Measurements from ENCODE around the gene UBE2L3.

UBE2L3 gene

DNA sequence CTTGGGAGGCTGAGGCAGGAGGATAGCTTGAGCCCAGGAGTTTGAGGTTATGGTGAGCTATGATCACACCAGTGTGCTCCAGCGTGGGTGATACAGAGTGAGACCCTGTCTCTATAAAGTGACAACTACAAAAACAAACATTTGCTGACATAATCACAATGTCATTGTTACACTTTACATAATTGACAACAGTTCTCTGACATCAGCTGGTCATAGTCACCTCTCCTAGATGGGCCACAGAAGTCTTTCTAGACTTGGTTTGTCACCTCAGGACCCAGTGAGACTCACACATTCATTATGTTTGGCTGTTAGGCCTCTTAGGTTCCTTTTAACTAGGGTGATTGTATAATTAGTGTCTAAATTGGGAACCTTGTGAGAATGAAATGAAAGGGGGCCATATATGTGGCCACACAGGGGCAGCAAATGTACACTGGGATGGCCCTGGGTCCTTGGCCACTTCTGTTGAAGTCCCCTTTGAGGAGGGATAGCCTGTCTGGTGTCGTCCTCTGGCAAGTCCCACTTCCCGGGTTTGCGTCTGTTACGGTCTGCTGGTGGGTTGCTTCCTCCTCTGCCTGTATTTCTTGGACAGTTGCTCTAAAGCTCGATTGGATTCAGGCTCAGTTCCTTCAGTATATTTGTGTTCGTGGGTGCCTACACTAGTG, 92.5 kb downstream of the UBE2L3 start:
- no peaks in the 10 kb centered on the region for H3K36me3 ChIP-seq (ENCODE audit: control insufficient read depth, insufficient read depth, low read length)
- H3K4me1 ChIP-seq, result no peaks in the 10 kb centered on the region
- H3K9me3 ChIP-seq (ENCODE audit: control insufficient read depth, low read length), result no peaks in the 10 kb centered on the region
- no peak overlapping the region for H3K27ac ChIP-seq
- H3K4me2 ChIP-seq (ENCODE audit: low read length), result no peak overlapping the region
- no peak overlapping the region for H3K4me3 ChIP-seq (ENCODE audit: low read depth, low read length)
- H3K27me3 ChIP-seq (ENCODE audit: control insufficient read depth, insufficient read depth, low read length), result no peaks in the 10 kb centered on the region
- TF ChIP-seq CTCF (IDR thresholded peaks at IDR 0.05), result no peak
- no peak overlapping the region for H3K9ac ChIP-seq
- no peak overlapping the region for H2AFZ ChIP-seq
- H3K79me2 ChIP-seq, result no peaks in the 10 kb centered on the region

- H3K4me1 ChIP-seq, result no peaks in the 10 kb centered on the region
- H3K36me3 ChIP-seq (ENCODE audit: control insufficient read depth, insufficient read depth, low read length), result no peaks in the 10 kb centered on the region
- H3K79me2 ChIP-seq, result no peaks in the 10 kb centered on the region
- no peak overlapping the region for H2AFZ ChIP-seq
- no peak overlapping the region for H3K9ac ChIP-seq
- H3K27ac ChIP-seq, result no peak overlapping the region
- no peak overlapping the region for H3K4me2 ChIP-seq (ENCODE audit: low read length)
- no peaks in the 10 kb centered on the region for H3K27me3 ChIP-seq (ENCODE audit: control insufficient read depth, insufficient read depth, low read length)
- no peak overlapping the region for H3K4me3 ChIP-seq (ENCODE audit: low read depth, low read length)
- H3K9me3 ChIP-seq (ENCODE audit: control insufficient read depth, low read length), result no peaks in the 10 kb centered on the region
- TF ChIP-seq CTCF (IDR thresholded peaks at IDR 0.05), result no peak
Measured at GRCh38 chr22:21660904-21661303, 93.4 kb downstream of the UBE2L3 start.

DNA sequence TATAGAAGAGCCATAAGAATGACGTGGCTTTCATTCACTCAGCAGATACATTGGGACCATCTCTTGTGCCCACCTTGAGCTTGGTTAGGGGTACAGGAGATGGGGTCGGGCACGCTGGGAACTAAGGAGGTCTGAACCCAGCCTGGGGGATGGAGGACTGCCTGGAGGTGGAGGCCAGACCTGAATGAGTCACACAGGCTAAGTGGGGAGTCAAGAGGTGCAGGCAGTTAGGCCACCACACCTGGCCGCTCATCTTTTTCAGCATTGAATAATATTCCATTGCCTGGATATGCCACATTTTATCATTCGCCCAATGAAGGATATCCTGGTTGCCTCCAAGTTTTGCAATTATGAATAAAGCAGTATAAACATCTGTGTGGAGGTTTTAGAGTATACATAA, 94.5 kb downstream of the UBE2L3 start:
- Histone ChIP-seq H3K4me2 (ENCODE audit: low read length) (no peak overlapping the region), H3K9ac (no peak overlapping the region), H2AFZ (no peak overlapping the region), H3K4me3 (ENCODE audit: low read depth, low read length) (no peak overlapping the region), H3K4me1 (no peaks in the 10 kb centered on the region), H3K36me3 (ENCODE audit: control insufficient read depth, insufficient read depth, low read length) (no peaks in the 10 kb centered on the region), H3K9me3 (ENCODE audit: control insufficient read depth, low read length) (no peaks in the 10 kb centered on the region), H3K79me2 (no peaks in the 10 kb centered on the region), H3K27ac (no peak overlapping the region), H3K27me3 (ENCODE audit: control insufficient read depth, insufficient read depth, low read length) (no peaks in the 10 kb centered on the region)
- TF ChIP-seq CTCF (IDR thresholded peaks at IDR 0.05), result no peak

- Histone ChIP-seq H3K9me3 (ENCODE audit: control insufficient read depth, low read length) (no peaks in the 10 kb centered on the region), H3K4me3 (ENCODE audit: low read depth, low read length) (no peak overlapping the region), H3K36me3 (ENCODE audit: control insufficient read depth, insufficient read depth, low read length) (no peaks in the 10 kb centered on the region), H3K27me3 (ENCODE audit: control insufficient read depth, insufficient read depth, low read length) (no peaks in the 10 kb centered on the region), H3K4me1 (no peaks in the 10 kb centered on the region), H2AFZ (no peak overlapping the region), H3K9ac (no peak overlapping the region), H3K79me2 (peaks cover 3% of the 10 kb centered on the region), H3K27ac (no peak overlapping the region), H3K4me2 (ENCODE audit: low read length) (no peak overlapping the region)
- no peak for TF ChIP-seq CTCF (IDR thresholded peaks at IDR 0.05)
Measured at GRCh38 chr22:21663738-21664137, 96.2 kb downstream of the UBE2L3 start.
